H9 (cell line): Measurements from ENCODE around the gene MYO1D. TPM values are rescaled to one million over a fixed set of nuclear protein-coding genes. Genes with fewer than 3 reads are reported as not detected.
A peak's percentile ranks its signal among the peaks of the same experiment; 100 is the strongest.

ENCODE experiments used
- DNase-seq: peaks from one replicate; pipeline ENCODE4 v3.0.0-alpha.2; 2017
- H2AFZ ChIP-seq: one replicate; pipeline ENCODE4 v1.6.1; 2013; ENCODE audit warnings: mild to moderate bottlenecking, low read length, control low read depth, moderate library complexity
- H2AK5ac ChIP-seq: 2 replicates; pipeline ENCODE4 v1.6.1; 2013; ENCODE audit warnings: low read length, control low read depth, mixed read lengths; ENCODE audit not compliant: insufficient read length
- H2BK120ac ChIP-seq: one replicate; pipeline ENCODE4 v1.6.1; 2013; ENCODE audit warnings: low read depth, mild to moderate bottlenecking, low read length, control low read depth, inconsistent platforms; ENCODE audit not compliant: poor library complexity, severe bottlenecking
- H2BK12ac ChIP-seq: 2 replicates; pipeline ENCODE4 v1.6.1; 2013; ENCODE audit warnings: low read length, control low read depth, mixed read lengths, low read depth; ENCODE audit not compliant: insufficient read length
- H2BK15ac ChIP-seq: 2 replicates; pipeline ENCODE4 v1.6.1; 2013; ENCODE audit warnings: low read depth, low read length, control low read depth
- H2BK20ac ChIP-seq: one replicate; pipeline ENCODE4 v1.6.1; 2013; ENCODE audit warnings: low read depth, mild to moderate bottlenecking, low read length, control low read depth, inconsistent platforms; ENCODE audit not compliant: poor library complexity, severe bottlenecking
- H2BK5ac ChIP-seq: 2 replicates; pipeline ENCODE4 v1.6.1; 2013; ENCODE audit warnings: low read length, control low read depth, mixed read lengths; ENCODE audit not compliant: insufficient read length
- H3K14ac ChIP-seq: 2 replicates; pipeline ENCODE4 v1.6.1; 2013; ENCODE audit warnings: low read length, control low read depth; ENCODE audit not compliant: insufficient read depth
- H3K18ac ChIP-seq: 2 replicates; pipeline ENCODE4 v1.6.1; 2013; ENCODE audit warnings: low read depth, mild to moderate bottlenecking, mixed read lengths, low read length, control low read depth; ENCODE audit not compliant: insufficient read length
- H3K23ac ChIP-seq: 2 replicates; pipeline ENCODE4 v1.6.1; 2013; ENCODE audit warnings: low read length, control low read depth, mixed read lengths, low read depth; ENCODE audit not compliant: insufficient read length
- H3K23me2 ChIP-seq: 2 replicates; pipeline ENCODE4 v1.6.1; 2013; ENCODE audit warnings: low read depth, mild to moderate bottlenecking, mixed read lengths, low read length, control low read depth; ENCODE audit not compliant: insufficient read length, poor library complexity, severe bottlenecking
- H3K27ac ChIP-seq: 2 replicates; pipeline ENCODE4 v1.5.1; 2013; ENCODE audit warnings: low read length, control low read depth, mixed read lengths, low read depth; ENCODE audit not compliant: insufficient read length
- H3K27me3 ChIP-seq: 2 replicates; pipeline ENCODE4 v1.6.1; 2013; ENCODE audit warnings: low read length, control low read depth, inconsistent platforms; ENCODE audit not compliant: insufficient read depth
- H3K4ac ChIP-seq: 2 replicates; pipeline ENCODE4 v1.6.1; 2013; ENCODE audit warnings: low read depth, mild to moderate bottlenecking, control low read depth, inconsistent platforms, low read length, moderate library complexity
- H3K4me1 ChIP-seq: 2 replicates; pipeline ENCODE4 v1.6.1; 2013; ENCODE audit warnings: low read length, control low read depth, inconsistent platforms; ENCODE audit not compliant: insufficient read depth
- H3K4me2 ChIP-seq: 2 replicates; pipeline ENCODE4 v1.6.1; 2013; ENCODE audit warnings: low read length, control low read depth, mixed read lengths; ENCODE audit not compliant: insufficient read length, insufficient read depth
- H3K56ac ChIP-seq: 2 replicates; pipeline ENCODE4 v1.6.1; 2013; ENCODE audit warnings: low read depth, mild to moderate bottlenecking, mixed read lengths, low read length, control low read depth; ENCODE audit not compliant: insufficient read length
- H3K79me1 ChIP-seq: 2 replicates; pipeline ENCODE4 v1.6.1; 2013; ENCODE audit warnings: low read depth, mild to moderate bottlenecking, moderate library complexity, low read length, control low read depth, inconsistent platforms; ENCODE audit not compliant: insufficient read depth, poor library complexity, severe bottlenecking
- H3K79me2 ChIP-seq: 2 replicates; pipeline ENCODE4 v1.6.1; 2013; ENCODE audit warnings: low read length, control low read depth, inconsistent platforms; ENCODE audit not compliant: insufficient read depth
- H3K9ac ChIP-seq: 2 replicates; pipeline ENCODE4 v1.6.1; 2013; ENCODE audit warnings: low read length, control low read depth, mixed read lengths; ENCODE audit not compliant: insufficient read length; ENCODE audit errors: extremely low read depth
- H3K9me3 ChIP-seq: one replicate; pipeline ENCODE4 v1.6.1; 2013; ENCODE audit warnings: low read depth, low read length, inconsistent platforms; ENCODE audit not compliant: control insufficient read depth
- H3T11ph ChIP-seq: one replicate; pipeline ENCODE4 v1.6.1; 2013; ENCODE audit warnings: mild to moderate bottlenecking, low read length, control low read depth, inconsistent platforms
- H4K20me1 ChIP-seq: one replicate; pipeline ENCODE4 v1.6.1; 2013; ENCODE audit not compliant: control insufficient read depth, insufficient read length, insufficient read depth
- H4K5ac ChIP-seq: 2 replicates; pipeline ENCODE4 v1.6.1; 2013; ENCODE audit warnings: low read depth, mild to moderate bottlenecking, mixed read lengths, low read length, control low read depth; ENCODE audit not compliant: insufficient read length
- H4K8ac ChIP-seq: replicated peaks from 2 replicates; pipeline ENCODE4 v1.6.1; 2013; ENCODE audit warnings: low read length, control low read depth, mixed read lengths, low read depth; ENCODE audit not compliant: insufficient read length
- H4K91ac ChIP-seq: 2 replicates; pipeline ENCODE4 v1.6.1; 2013; ENCODE audit warnings: low read depth, mild to moderate bottlenecking, moderate library complexity, mixed read lengths, low read length, control low read depth; ENCODE audit not compliant: insufficient read length
- H3K27ac Mint-ChIP-seq, 3 experiments: 2 replicates in 2 of 3; 3 replicates in 1 of 3; pipeline ENCODE4 v1.8.0; 2020 to 2021; ENCODE audit warnings: mixed read lengths in 3 of 3, mild to moderate bottlenecking in 1 of 3, moderate library complexity in 1 of 3
- H3K27me3 Mint-ChIP-seq: 2 replicates; pipeline ENCODE4 v1.8.0; 2021; ENCODE audit warnings: low read depth, mild to moderate bottlenecking, moderate library complexity, mixed read lengths
- H3K36me3 Mint-ChIP-seq, 3 experiments: 2 replicates in 2 of 3; 3 replicates in 1 of 3; pipeline ENCODE4 v1.8.0; 2020 to 2021; ENCODE audit warnings: low read depth in 3 of 3, mixed read lengths in 3 of 3; ENCODE audit not compliant: insufficient read depth in 1 of 3
- H3K4me1 Mint-ChIP-seq, 2 experiments: 2 replicates each; pipeline ENCODE4 v1.8.0; 2020; ENCODE audit warnings: mixed read lengths in 2 of 2
- H3K4me3 Mint-ChIP-seq, 2 experiments: 2 replicates in 1 of 2; 3 replicates in 1 of 2; pipeline ENCODE4 v1.8.0; 2020 to 2021; ENCODE audit warnings: mild to moderate bottlenecking in 2 of 2, mixed read lengths in 2 of 2, moderate library complexity in 1 of 2
- H3K9me3 Mint-ChIP-seq, 2 experiments: 2 replicates in 1 of 2; 3 replicates in 1 of 2; pipeline ENCODE4 v1.8.0; 2020; ENCODE audit warnings: mild to moderate bottlenecking in 2 of 2, mixed read lengths in 2 of 2, moderate library complexity in 1 of 2
- WGBS: extraction: QIAGEN DNeasy Blood & Tissue Kit; methylation state at CpG from one replicate; pipeline ENCODE4 v1.1.7; 2013; ENCODE audit warnings: missing lambda C conversion rate, low lambda C conversion rate, mixed read lengths; ENCODE audit not compliant: insufficient read length; ENCODE audit errors: extremely low coverage; 5-methylcytosine and 5-hydroxymethylcytosine counted together
- total RNA-seq: library from RNA; stranded (reverse); gene quantifications from 2 replicates; pipeline ENCODE4 v1.2.1, GENCODE V29; 2021
- TF ChIP-seq, protein P1 (sequence below): fragments of 200-600 bp; sonication (generic); conservative IDR thresholded peaks from 3 replicates; pipeline ENCODE4 v1.8.0; 2021; ENCODE audit warnings: antibody characterized with exemption, mild to moderate bottlenecking

MYO1D gene
- total RNA-seq, 1 experiment from 2014 or later = 19.0 TPM

DNA sequence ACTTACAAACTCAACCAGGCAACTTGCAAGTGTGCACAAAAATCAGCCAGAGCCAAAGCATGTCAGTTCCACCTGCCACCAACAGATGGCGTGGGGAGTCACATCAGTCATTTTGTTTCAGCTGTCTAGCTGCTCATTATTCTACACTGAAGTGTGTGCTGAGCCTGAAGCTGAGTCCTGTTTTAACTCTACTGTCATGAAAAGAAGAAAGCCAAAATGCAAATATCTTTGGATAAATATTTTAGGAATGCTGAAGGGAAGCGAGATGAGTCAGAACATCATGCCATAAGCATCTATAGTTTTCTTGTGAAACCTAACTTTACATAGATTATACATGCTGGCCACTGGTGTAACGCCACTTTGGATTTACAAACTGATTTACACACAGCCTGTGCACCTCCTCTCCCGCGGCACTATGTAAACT lies 217.5 kb downstream of the MYO1D start:
- no peaks in the 10 kb centered on the region for H3K27me3 ChIP-seq
- TF ChIP-seq, protein P1, sequence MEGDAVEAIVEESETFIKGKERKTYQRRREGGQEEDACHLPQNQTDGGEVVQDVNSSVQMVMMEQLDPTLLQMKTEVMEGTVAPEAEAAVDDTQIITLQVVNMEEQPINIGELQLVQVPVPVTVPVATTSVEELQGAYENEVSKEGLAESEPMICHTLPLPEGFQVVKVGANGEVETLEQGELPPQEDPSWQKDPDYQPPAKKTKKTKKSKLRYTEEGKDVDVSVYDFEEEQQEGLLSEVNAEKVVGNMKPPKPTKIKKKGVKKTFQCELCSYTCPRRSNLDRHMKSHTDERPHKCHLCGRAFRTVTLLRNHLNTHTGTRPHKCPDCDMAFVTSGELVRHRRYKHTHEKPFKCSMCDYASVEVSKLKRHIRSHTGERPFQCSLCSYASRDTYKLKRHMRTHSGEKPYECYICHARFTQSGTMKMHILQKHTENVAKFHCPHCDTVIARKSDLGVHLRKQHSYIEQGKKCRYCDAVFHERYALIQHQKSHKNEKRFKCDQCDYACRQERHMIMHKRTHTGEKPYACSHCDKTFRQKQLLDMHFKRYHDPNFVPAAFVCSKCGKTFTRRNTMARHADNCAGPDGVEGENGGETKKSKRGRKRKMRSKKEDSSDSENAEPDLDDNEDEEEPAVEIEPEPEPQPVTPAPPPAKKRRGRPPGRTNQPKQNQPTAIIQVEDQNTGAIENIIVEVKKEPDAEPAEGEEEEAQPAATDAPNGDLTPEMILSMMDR = peak; percentile 90
- H3K9me3 Mint-ChIP-seq = no peaks in the 10 kb centered on the region

More for the DNA sequence above, 217.5 kb downstream of the MYO1D start:
- Histone ChIP-seq H3K18ac (no peak overlapping the region), H2BK5ac (no peak overlapping the region), H4K20me1 (no peaks in the 10 kb centered on the region), H3K9ac (no peak overlapping the region), H3K9me3 (no peaks in the 10 kb centered on the region), H3T11ph (no peak overlapping the region), H3K4me2 (no peak overlapping the region), H2BK120ac (no peak overlapping the region), H2BK15ac (no peak overlapping the region), H3K27ac (no peak overlapping the region), H3K56ac (no peak overlapping the region), H3K23ac (no peak overlapping the region), H3K4ac (no peak overlapping the region), H3K79me1 (no peaks in the 10 kb centered on the region), H4K8ac (no peak overlapping the region), H2AK5ac (no peak overlapping the region), H3K4me1 (no peaks in the 10 kb centered on the region), H3K79me2 (no peaks in the 10 kb centered on the region), H2AFZ (no peak overlapping the region), H4K91ac (no peak overlapping the region), H2BK12ac (no peak overlapping the region), H3K14ac (no peak overlapping the region), H2BK20ac (no peak overlapping the region), H4K5ac (no peak overlapping the region), H3K23me2 (no peaks in the 10 kb centered on the region)
- Mint-ChIP-seq H3K36me3 (peaks cover 0 to 4% (median 0%) of the 10 kb centered on the region in 3 experiments; a peak in 2 of 7 replicates), H3K4me1 (peaks cover 1 to 2% of the 10 kb centered on the region in 2 experiments), H3K27ac (no peak overlapping the region), H3K4me3 (no peak overlapping the region), H3K27me3 (no peaks in the 10 kb centered on the region)
- WGBS = no CpG with 5 or more reads among the region's 5 CpGs
- DNase-seq = peak; percentile 80
